Gastrocnemius medialis (tissue), 4 donors: Measurements from ENCODE around the gene GOLPH3.

ENCODE experiments used
- POLR2A ChIP-seq, 2 donors: fragments of 450-650 bp; IDR thresholded peaks; one replicate each; pipeline ENCODE4 v1.6.1; 2017; ENCODE audit warnings: antibody characterized with exemption in 2 of 2, mild to moderate bottlenecking in 2 of 2, moderate library complexity in 2 of 2
- TF ChIP-seq, protein P1 (sequence below), 5 experiments: fragments of 450-650 bp in 3 of 5; fragments of 200-600 bp in 2 of 5; sonication (generic) in 2 of 5; IDR thresholded peaks in 4 of 5; conservative IDR thresholded peaks in 1 of 5; 1 replicate in 4 of 5; 2 replicates in 1 of 5; pipeline ENCODE4 v1.5.1; 2016 to 2019; ENCODE audit warnings: antibody characterized with exemption in 5 of 5, mild to moderate bottlenecking in 3 of 5, moderate library complexity in 3 of 5

DNA sequence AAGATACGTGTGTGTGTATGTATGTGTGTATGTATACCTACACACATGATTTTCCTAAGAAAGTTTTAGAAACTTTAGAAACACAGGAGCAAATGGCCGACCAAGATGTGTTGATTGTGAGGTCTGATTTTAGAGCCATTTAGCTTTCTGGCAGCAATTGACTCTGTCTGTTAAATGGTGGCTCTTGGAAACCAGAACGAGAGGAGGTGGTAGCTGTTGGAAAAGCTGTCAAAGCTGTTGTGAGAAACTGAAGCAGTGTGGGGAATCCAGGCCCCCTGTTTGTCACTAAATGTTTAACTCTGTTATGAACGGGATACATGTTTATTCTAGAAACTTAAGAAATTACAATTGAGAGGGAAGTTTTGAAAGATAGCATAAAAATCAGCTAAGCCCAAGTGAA lies 91.4 kb downstream of the GOLPH3 start:
- TF ChIP-seq, protein P1, sequence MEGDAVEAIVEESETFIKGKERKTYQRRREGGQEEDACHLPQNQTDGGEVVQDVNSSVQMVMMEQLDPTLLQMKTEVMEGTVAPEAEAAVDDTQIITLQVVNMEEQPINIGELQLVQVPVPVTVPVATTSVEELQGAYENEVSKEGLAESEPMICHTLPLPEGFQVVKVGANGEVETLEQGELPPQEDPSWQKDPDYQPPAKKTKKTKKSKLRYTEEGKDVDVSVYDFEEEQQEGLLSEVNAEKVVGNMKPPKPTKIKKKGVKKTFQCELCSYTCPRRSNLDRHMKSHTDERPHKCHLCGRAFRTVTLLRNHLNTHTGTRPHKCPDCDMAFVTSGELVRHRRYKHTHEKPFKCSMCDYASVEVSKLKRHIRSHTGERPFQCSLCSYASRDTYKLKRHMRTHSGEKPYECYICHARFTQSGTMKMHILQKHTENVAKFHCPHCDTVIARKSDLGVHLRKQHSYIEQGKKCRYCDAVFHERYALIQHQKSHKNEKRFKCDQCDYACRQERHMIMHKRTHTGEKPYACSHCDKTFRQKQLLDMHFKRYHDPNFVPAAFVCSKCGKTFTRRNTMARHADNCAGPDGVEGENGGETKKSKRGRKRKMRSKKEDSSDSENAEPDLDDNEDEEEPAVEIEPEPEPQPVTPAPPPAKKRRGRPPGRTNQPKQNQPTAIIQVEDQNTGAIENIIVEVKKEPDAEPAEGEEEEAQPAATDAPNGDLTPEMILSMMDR (IDR thresholded peaks at IDR 0.05 in 4 of 5, conservative IDR thresholded peaks at IDR 0.05 in 1 of 5) = no peak
- no peak for TF ChIP-seq POLR2A (IDR thresholded peaks at IDR 0.05)
